NCI-H2227 (cell line): Measurements from ENCODE around the gene EPGN.

Experiments
- DNase-seq: peaks from one replicate; lab custom pipeline; 2025; ENCODE audit not compliant: unreplicated experiment; lab: John Stamatoyannopoulos, UW

EPGN gene, protein sequence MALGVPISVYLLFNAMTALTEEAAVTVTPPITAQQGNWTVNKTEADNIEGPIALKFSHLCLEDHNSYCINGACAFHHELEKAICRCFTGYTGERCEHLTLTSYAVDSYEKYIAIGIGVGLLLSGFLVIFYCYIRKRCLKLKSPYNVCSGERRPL

GRCh38 chr4:74308215-74308614, at the start of gene EPGN:
Gene EPGN (plus strand): TSS chr4:74308470. CDS start chr4:74308534, 64 bp downstream.
- DNase-seq, result no peak

- no peak for DNase-seq
Observed at GRCh38 chr4:74258963-74259362, 49.3 kb upstream of the EPGN start.

- no peak for DNase-seq
Observed at GRCh38 chr4:74260036-74260435, 48.2 kb upstream of the EPGN start.

- no peak for DNase-seq
Observed at GRCh38 chr4:74262522-74262921, 45.7 kb upstream of the EPGN start.

DNA sequence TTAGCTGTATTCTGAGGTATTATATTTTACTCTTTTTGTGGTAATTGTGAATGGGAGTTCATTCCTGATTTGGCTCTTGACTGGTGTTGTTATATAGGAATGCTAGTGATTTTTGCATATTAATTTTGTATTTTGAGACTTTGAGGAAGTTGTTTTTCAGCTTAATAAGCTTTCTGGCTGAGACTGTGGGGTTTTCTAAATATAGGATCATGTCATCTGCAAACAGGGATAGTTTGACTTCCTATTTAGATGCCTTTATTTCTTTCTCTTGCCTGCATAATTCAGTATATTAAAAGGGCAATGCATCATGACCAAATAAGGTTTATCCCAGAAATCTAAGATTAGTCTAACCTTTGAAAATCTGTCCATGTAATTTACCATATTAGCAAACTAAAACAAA, 44.7 kb upstream of the EPGN start:
- DNase-seq, result no peak

DNA sequence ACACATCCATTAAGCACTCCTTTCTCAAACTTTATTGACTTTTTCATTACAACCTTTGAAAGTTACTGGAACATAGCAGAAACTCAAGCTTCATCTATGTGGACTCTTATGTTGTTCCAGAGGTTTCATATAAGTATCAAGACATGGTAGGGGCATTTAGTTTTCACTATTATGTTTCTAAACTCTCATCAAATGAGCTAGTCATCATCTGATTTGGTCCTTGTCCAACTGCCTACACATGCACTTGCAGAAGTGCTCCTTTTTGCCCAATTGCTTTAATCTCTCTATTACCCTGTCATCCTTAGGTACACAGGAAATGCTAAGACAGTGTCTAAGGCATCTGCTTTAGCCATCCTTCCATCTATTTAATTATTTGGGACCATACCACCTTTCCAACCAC, 42.2 kb upstream of the EPGN start:
- no peak for DNase-seq

GRCh38 chr4:74267998-74268606, 40.2 kb upstream of the EPGN start:
- DNase-seq, result no peak

DNA sequence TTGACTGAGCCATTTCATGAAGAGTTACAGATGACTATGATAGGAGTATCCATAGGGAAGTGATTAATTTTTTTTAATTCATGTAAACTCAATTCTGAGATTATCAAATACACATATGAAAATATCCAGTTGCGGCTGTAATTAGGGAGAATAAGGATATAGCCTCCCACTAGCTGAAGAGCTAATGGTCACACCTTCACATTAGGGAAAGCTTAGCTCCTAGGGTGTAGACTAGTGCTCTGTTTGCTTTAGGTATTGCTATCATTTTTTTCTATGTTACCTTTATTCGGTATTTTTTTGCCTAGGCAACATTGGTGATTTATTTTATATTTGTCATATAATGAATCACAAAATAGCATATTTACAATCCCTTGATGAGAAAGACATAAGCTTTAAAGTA, 39.6 kb upstream of the EPGN start:
- no peak for DNase-seq

GRCh38 chr4:74278490-74278889, 29.8 kb upstream of the EPGN start:
- DNase-seq, result no peak

DNA sequence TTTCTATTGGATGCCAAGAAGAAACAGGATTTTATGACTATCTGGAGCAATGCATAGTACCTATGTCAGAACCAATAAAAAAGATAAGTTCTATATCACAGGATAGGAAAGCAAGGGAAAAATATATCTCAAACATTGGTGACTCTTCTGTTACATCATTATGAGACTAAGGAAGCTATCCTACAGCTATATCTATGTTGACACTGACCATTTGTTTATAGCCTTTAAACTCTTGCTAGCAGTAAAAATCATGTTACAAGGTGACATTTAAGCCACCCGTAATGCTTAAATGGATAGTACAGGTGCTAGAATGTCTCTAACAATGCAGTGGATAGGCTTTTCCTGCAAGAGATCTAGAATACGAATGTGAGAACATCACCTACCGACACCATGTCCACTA, 28.6 kb upstream of the EPGN start:
- no peak for DNase-seq

DNA sequence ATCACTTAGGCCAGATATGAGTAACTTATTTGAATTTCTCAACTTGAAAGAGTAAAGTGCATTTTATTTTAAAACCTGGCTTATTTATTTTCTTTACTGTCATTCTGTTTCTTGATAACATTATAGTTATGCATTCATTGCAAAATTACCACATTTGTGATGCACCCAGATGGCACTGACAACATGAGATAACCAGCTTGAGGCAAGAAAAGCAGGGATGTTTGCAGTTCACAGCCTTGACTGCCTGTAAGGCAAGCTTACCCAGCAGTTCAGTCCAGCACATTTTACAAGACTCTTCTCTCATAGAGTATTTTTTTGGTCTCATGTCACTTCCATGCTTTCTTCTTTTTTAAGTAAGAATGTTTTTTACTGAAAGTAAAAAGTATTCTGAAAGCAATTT, 25.3 kb upstream of the EPGN start:
- DNase-seq, result no peak

DNA sequence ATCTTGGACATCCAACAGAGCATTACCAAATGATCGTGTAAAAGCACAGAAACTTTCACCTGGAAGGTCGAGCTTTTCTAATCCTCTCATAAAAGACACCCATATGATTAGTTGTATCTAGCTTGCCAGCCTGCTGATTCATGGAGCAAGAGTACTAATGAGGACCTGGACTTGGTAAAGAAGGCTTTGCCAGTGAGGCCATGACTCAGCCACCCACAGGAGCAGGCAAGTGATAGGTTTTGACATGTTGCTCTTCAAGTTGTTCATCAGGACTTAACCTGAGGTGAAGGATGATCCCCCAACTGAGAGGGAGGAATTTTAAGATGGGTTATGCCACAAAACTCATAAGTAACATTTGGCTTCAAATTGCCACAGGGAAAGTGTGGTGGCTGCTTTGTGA, 24.7 kb upstream of the EPGN start:
- DNase-seq, result no peak

GRCh38 chr4:74284053-74284452, 24.2 kb upstream of the EPGN start:
- DNase-seq, result no peak

- no peak for DNase-seq
Observed at GRCh38 chr4:74287164-74287563, 21.1 kb upstream of the EPGN start.

GRCh38 chr4:74287791-74288190, 20.5 kb upstream of the EPGN start:
- DNase-seq, result no peak

DNA sequence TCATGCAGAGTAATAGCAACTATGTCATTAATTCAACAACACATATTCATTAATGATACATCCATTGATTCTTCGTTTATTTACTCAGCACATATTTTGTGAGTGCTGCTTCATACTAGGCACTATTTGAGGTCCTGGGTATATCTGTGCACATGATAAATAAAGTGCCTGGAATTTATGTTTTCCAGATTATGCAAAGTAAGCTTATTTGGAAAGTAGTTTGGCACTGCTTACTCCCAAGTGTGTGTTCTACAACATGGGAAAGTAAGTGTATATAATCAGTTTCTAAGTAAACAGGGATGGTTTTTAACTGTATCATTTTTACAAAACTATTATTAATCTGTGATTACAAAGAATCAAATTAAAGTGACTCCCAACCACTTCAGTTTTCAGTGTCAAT, 16.8 kb upstream of the EPGN start:
- DNase-seq, result no peak

DNA sequence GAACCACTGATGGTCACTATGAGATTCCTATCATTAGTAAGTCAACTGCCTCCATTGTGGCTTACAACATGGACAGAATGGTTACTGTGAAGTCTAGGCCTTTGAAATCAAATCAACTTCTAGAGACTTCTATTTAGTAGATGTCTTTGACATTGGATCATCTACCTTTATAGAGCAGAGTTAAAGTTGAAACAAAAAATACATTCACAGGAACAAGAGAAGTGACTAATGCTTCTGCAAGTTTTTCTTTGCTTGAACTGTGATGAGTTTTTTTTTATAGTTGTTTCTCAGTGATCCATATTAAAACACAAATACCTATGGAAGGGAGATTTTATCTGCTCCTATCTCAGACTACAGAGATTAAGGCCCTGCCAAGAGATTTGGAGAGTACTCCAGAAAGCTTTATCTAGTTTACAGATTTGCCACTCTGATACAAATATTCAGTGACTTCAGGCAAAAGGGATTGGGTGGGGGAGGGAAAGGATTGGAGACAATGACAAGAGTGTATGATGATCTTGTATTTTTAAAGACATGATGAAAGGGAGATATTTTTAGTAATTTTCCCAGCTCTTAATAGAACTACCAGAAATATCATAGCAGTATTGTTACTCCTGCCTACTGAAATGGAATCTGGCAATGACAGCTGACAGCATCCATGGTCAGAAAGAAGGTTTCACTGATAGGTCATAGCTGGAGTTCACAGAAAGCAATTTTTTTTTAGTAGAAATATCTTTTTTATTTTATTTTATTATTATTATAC, 16.0 kb upstream of the EPGN start:
- DNase-seq, result no peak

DNA sequence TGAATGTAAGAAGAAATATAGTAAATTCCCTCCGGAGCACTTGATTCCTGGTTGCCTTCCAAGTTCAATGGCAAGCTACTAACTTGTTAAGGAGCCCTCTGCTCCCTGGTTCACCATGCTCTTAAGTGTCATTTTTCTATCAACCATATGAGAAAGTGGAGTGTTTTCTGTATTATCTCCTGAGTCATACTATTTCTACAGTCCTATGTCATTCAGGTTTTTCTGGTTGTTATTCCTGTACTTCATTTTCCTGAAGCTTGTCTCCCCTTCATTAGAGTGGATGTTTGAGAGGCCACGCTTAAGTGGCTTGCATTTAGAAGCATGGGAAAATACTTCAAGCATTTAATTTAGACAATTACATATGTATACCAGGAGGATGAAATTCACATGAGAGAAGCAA, 14.7 kb upstream of the EPGN start:
- no peak for DNase-seq

DNA sequence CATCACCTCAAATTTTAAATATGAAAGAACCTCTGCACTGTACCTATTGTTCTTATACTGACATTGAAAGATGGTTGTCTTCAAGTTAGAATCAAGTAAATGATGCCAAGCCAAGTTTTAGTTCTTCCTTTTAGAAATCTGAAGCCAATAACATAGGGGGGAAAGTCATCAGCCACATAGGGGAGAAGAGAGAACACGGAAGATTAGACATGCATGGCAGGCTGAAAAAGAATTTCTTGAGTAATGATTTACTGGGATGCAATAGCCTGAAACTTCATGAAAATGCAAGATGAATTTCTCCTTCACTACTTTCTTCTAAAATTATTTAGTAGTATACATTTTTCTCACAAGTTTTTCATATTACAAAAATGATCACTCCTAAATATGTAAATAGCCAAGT, 13.6 kb upstream of the EPGN start:
- no peak for DNase-seq

DNA sequence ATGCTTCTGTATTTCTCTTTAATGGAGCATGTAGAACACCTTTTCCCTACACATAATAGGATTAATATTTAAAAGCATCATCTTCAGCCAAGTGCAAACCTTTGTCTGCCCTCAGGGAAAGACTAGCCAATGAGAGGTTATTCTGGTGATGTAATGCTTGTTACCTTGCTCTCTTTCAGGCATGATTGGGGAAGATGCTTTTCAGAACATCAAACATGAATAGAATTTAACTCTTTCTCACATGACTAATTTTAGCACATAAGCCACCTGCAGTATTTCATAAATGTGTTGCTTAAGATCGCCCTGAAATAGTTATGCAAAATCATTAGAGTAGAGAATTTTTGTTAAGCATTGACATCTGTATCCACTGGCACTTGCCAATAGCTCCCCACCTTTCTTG, 10.7 kb upstream of the EPGN start:
- no peak for DNase-seq

GRCh38 chr4:74304095-74304625, 4.1 kb upstream of the EPGN start:
- no peak for DNase-seq

DNA sequence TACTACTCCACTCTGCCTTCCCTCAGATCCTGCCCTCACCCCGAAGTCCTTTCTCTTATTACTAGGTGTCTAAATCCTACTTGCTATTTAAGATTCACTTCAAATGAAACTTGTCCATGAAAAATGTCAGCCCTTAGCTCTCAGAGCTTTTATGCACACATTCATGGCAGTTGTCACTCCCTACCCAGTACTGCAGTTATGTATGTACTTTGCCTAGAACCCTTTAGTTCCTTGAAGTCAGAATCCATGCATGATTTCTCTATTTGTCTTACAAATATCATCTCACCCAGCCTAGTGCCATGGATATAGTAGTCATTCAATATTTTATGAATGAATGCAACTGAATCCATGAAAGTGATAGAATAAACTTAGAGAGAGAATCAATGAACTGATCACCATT, 3.3 kb upstream of the EPGN start:
- no peak for DNase-seq
